ENCODE data around the gene TMEM39A.

TMEM39A gene

GRCh38 chr3:119420196-119420595, 43.2 kb downstream of the TMEM39A start:
- POLR2A ChIA-PET (ENCODE audit: low non-redundant PET): no interaction called here
- TF ChIP-seq CTCF (conservative IDR thresholded peaks at IDR 0.05; ENCODE audit: low read depth): no peak
- DNase-seq (ENCODE audit: low spot score): no peak
- H3K27ac ChIP-seq: no peak overlapping the region
- CTCF ChIA-PET: no interaction called here

GRCh38 chr3:119418641-119419040, 44.8 kb downstream of the TMEM39A start:
- POLR2A ChIA-PET (ENCODE audit: low non-redundant PET): interaction anchor here (0.7 kb wide), 1 partner anchor 346 kb away, joined by 3 read pairs; no protein-coding TSS in a partner anchor
- TF ChIP-seq CTCF (conservative IDR thresholded peaks at IDR 0.05; ENCODE audit: low read depth): no peak

GRCh38 chr3:119417771-119418512, 45.5 kb downstream of the TMEM39A start:
- CTCF ChIA-PET: no interaction called here
- no peak for TF ChIP-seq CTCF (conservative IDR thresholded peaks at IDR 0.05; ENCODE audit: low read depth)
- POLR2A ChIA-PET (ENCODE audit: low non-redundant PET): interaction anchor here (0.7 kb wide), 1 partner anchor 345 kb away, joined by 3 read pairs; no protein-coding TSS in a partner anchor
- H3K27ac ChIP-seq: no peak overlapping the region
- no peak for DNase-seq (ENCODE audit: low spot score)

More at GRCh38 chr3:119418641-119419040, 44.8 kb downstream of the TMEM39A start:
- no peak for DNase-seq (ENCODE audit: low spot score)
- CTCF ChIA-PET: no interaction called here
- no peak overlapping the region for H3K27ac ChIP-seq

GRCh38 chr3:119416873-119417272, 46.5 kb downstream of the TMEM39A start:
- no peak for TF ChIP-seq CTCF (conservative IDR thresholded peaks at IDR 0.05; ENCODE audit: low read depth)
- ChIA-PET POLR2A (ENCODE audit: low non-redundant PET) (no interaction called here), CTCF (no interaction called here)
- no peak for DNase-seq (ENCODE audit: low spot score)
- no peak overlapping the region for H3K27ac ChIP-seq

GRCh38 chr3:119413603-119414280, 49.7 kb downstream of the TMEM39A start:
- CTCF ChIA-PET: interaction anchor here (0.7 kb wide), 1 partner anchor 52 kb away, joined by 3 read pairs; no protein-coding TSS in a partner anchor
- POLR2A ChIA-PET (ENCODE audit: low non-redundant PET): interaction anchor here (0.6 kb wide), 1 partner anchor 60 kb away, joined by 5 read pairs; no protein-coding TSS in a partner anchor
- TF ChIP-seq CTCF (conservative IDR thresholded peaks at IDR 0.05; ENCODE audit: low read depth): no peak
- DNase-seq (ENCODE audit: low spot score): no peak
- H3K27ac ChIP-seq: no peak overlapping the region

- no peak overlapping the region for H3K27ac ChIP-seq
- no peak for DNase-seq (ENCODE audit: low spot score)
- POLR2A ChIA-PET (ENCODE audit: low non-redundant PET): no interaction called here
- no peak for TF ChIP-seq CTCF (conservative IDR thresholded peaks at IDR 0.05; ENCODE audit: low read depth)
- CTCF ChIA-PET: interaction anchor here (1.2 kb wide), 1 partner anchor 527 kb away, joined by 4 read pairs; no protein-coding TSS in a partner anchor
Measured at GRCh38 chr3:119409844-119410243, 53.6 kb downstream of the TMEM39A start.
